Middle frontal gyrus (tissue), 1 donor: ENCODE results near the gene MLKL.
"Not testable (repeated sequence)": the region's sequence is repeated elsewhere in the genome, so short reads cannot be mapped to it uniquely, and the experiment has no call there.

ENCODE experiments used
- DNase-seq: peaks from one replicate; pipeline ENCODE4 v3.0.0-alpha.2; 2015; ENCODE audit warnings: low spot score; ENCODE audit errors: extremely low spot score

MLKL gene

GRCh38 chr16:74700116-74700437, 585 bp downstream of the MLKL start:
- no peak for DNase-seq

GRCh38 chr16:74699666-74700065, 996 bp downstream of the MLKL start:
- no peak for DNase-seq

GRCh38 chr16:74698222-74698621, 2.4 kb downstream of the MLKL start:
- no peak for DNase-seq

- peak; percentile 71 for DNase-seq
Measured at GRCh38 chr16:74695450-74696422, 4.9 kb downstream of the MLKL start.

- no peak for DNase-seq
Measured at GRCh38 chr16:74691093-74691855, 9.4 kb downstream of the MLKL start.

GRCh38 chr16:74682556-74682955, 18.1 kb downstream of the MLKL start:
- no peak for DNase-seq

GRCh38 chr16:74680681-74681080, 20.0 kb downstream of the MLKL start:
- DNase-seq, result no peak

GRCh38 chr16:74679983-74680382, 20.7 kb downstream of the MLKL start:
- no peak for DNase-seq

GRCh38 chr16:74677868-74678267, 22.8 kb downstream of the MLKL start:
- no peak for DNase-seq

- no peak for DNase-seq
Measured at GRCh38 chr16:74673876-74674275, 26.8 kb downstream of the MLKL start.

GRCh38 chr16:74668877-74669276, 31.8 kb downstream of the MLKL start:
- DNase-seq, result not testable (repeated sequence)

GRCh38 chr16:74667255-74667700, 33.4 kb downstream of the MLKL start:
- no peak for DNase-seq

GRCh38 chr16:74666425-74667254, 34.0 kb downstream of the MLKL start, which contains the start of gene RFWD3:
Gene RFWD3, minus strand, starts transcription at chr16:74666877. Its CDS starts 5,428 bp downstream, at chr16:74661449.
- DNase-seq, result peak; percentile 95

GRCh38 chr16:74666010-74666421, 34.6 kb downstream of the MLKL start:
- DNase-seq, result no peak

- no peak for DNase-seq
Measured at GRCh38 chr16:74661064-74661463, 39.6 kb downstream of the MLKL start.

- DNase-seq, result no peak
Measured at GRCh38 chr16:74660383-74660782, 40.3 kb downstream of the MLKL start.

GRCh38 chr16:74659041-74659440, 41.6 kb downstream of the MLKL start:
- DNase-seq, result no peak

- no peak for DNase-seq
Measured at GRCh38 chr16:74657870-74658642, 42.6 kb downstream of the MLKL start.

GRCh38 chr16:74654536-74655050, 46.1 kb downstream of the MLKL start:
- no peak for DNase-seq

- DNase-seq, result not testable (repeated sequence)
Measured at GRCh38 chr16:74652883-74653282, 47.8 kb downstream of the MLKL start.
